NCI-H2029 treated with DMSO at 0.1 percent for 48 hours (cell line): ENCODE results near the gene ZFP62.

ENCODE experiments used
- DNase-seq: peaks from one replicate; lab custom pipeline; 2025; lab: John Stamatoyannopoulos, UW

Gene ZFP62

DNA sequence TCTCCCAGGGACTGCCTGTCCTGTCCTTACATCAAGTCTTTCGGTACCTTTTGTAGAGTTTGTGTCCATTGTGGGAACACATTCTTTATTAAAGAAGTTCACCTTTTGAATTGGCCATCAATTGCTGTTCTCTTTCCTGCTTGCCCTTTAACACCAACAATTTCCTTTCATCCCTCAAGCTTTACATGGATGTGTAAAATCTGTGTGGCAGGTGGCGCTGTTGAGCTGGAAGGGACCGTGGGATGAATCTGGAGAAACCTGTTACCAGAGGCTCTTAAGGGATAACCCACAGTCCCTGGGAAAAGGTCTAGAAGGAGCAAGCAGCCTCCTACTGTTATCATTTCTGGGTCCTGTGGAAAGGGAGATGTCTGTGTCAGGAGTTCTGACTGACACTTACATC lies 7.9 kb upstream of the ZFP62 start:
- peak; percentile 63 for DNase-seq

- no peak for DNase-seq
These were observed 5.9 kb upstream of the ZFP62 start for GRCh38 chr5:180866985-180867384.

DNA sequence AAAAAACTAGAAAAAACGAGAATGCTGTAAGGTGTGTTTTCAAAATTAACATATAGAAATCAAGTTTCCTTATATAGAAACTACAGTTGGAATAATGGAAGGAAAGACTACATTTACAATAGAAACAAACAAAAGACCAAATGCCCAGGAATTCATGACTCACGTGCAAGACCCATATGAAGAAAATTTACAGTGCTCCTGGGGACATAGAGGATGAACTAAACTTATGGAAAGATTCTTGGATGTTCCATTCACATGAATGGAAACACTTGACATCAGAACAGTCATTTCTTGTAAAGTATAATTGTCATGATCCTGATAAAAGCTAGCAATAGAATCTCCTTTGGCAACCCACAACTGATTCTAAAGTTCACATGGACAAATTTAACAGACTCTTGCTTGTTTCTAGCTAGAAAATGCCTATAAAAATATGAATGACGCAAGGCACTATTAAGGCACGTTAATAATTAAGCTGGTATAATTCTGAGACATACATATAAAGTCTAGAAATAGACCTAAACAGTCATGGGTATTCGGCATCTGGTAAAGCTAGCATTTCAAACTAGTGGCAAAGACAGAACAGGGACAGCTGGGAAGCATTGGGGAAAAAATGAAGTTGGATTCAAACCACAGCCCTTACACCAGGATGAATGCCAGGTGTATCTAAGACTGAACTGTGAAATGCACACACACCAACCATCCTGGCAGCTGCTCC lies 5.1 kb upstream of the ZFP62 start:
- no peak for DNase-seq

GRCh38 chr5:180862645-180863044 lies 1.6 kb upstream of the ZFP62 start:
- DNase-seq: no peak

GRCh38 chr5:180860273-180860886 lies 696 bp downstream of the ZFP62 start:
- peak; percentile 22 for DNase-seq

DNA sequence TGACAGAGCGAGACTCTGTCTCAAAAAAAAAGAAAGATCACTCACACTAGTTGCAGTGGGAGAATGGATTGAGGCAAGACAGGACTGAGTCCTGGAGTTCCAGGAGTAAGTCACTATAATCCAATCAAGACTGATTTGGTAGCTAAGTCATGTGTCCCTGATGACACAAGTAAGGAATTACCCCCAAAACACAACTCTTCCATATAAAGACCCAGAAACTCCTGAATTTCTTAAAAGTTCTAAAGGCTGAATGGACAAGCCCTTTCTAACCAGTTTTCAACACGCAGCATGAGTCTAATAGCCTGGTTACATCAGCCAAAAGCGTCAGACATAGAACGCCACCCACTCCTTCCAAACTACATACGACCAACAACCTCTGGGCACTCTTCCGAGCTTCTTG lies 2.5 kb downstream of the ZFP62 start:
- DNase-seq: no peak

DNA sequence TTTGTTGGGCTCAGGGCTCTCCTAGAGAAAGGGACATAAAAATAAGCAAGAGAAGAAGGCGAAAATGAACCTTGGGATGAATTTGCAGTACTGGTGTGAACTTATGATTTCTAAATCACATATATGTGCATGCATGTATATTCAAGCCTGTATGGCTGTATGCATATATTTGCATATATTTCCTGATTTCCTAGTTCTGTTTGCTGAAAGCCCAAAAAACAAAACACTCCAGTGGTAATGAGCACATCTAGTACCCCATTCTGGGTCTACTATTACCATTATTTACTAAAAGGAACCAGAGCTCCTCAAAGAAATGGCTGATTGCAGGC lies 7.3 kb downstream of the ZFP62 start:
- no peak for DNase-seq

- no peak for DNase-seq
These were observed 7.8 kb downstream of the ZFP62 start for GRCh38 chr5:180853121-180853847.

GRCh38 chr5:180852495-180852894 lies 8.6 kb downstream of the ZFP62 start:
- DNase-seq: no peak

- DNase-seq: no peak
These were observed 10.5 kb downstream of the ZFP62 start for GRCh38 chr5:180850434-180851078.

DNA sequence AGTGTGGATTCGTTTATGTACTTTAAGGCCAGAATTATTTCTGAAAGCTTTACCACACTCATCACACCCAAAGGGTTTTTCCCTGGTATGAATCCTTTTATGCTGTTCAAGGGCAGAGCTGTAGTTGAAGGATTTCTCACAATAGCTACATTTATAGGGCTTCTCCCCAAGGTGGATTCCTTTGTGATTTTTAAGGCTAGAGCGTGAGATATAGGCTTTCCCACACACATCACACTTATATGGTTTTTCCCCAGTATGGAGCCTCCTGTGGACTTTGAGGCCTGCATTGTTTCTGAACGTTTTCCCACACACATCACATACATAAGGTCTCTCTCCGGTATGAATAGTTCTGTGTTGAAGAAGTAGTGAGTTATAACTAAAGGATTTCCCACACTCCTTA lies 11.2 kb downstream of the ZFP62 start:
- DNase-seq: no peak

DNA sequence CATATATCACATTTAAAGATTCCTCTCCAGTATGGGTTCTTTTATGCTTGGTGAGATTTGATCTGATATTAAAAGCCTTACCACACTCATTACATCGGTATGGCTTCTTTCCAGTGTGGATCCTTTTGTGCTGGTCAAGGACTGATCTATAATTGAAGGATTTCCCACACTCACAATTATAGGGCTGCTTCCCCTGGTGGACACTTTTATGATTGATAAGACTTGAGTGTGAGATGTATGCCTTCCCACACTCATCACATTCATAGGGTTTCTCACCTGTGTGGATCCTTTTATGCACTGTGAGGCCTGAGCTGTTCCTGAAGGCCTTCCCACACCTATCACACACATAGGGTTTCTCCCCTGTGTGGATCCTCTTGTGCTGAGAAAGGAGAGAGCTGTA lies 12.2 kb downstream of the ZFP62 start:
- no peak for DNase-seq

GRCh38 chr5:180848265-180848664 lies 12.8 kb downstream of the ZFP62 start:
- DNase-seq: no peak

DNA sequence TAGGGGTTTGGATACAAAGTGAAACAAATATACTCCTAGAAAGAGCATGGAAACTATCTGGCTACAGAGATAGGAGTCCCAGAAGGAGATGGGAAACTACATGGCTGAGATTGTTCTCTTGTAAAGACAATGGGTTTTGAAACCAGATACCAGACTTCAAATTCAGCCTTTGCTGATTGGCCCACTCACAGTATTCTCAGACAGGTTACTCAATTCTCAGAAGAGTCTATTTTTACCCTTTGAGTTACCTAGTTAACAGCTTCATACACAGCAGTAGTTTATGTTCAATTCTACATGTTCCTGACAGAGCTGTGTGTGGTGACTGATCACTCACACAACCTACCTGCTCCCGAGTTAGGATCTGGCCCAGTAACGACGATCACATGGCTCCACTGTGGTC lies 14.1 kb downstream of the ZFP62 start:
- no peak for DNase-seq

GRCh38 chr5:180844858-180845257 lies 16.2 kb downstream of the ZFP62 start:
- no peak for DNase-seq

GRCh38 chr5:180844432-180844831 lies 16.6 kb downstream of the ZFP62 start:
- DNase-seq: no peak

DNA sequence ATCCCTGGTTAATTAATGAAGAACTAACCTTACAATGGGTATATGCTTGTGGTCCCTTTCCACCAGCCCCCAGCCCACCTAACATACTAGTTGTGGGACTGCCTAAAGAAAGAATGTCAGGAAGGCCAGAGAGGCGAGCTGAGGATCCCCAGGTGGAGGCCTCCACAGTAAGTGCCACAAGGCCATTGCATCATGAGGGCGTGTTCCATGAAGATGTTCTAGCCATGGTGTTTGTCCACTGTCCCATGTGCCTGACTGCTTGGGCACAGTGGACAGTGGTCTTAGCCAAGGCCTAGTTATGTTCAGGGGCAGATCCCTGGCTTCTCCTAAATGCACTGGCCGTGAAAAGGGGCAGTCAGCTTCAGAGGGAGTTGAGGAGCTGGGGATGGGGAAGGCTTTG lies 21.1 kb downstream of the ZFP62 start:
- no peak for DNase-seq

- DNase-seq: no peak
These were observed 21.8 kb downstream of the ZFP62 start for GRCh38 chr5:180839227-180839626.

GRCh38 chr5:180837478-180837877 lies 23.6 kb downstream of the ZFP62 start:
- DNase-seq: no peak

- DNase-seq: no peak
These were observed 28.4 kb downstream of the ZFP62 start for GRCh38 chr5:180832638-180833068.

DNA sequence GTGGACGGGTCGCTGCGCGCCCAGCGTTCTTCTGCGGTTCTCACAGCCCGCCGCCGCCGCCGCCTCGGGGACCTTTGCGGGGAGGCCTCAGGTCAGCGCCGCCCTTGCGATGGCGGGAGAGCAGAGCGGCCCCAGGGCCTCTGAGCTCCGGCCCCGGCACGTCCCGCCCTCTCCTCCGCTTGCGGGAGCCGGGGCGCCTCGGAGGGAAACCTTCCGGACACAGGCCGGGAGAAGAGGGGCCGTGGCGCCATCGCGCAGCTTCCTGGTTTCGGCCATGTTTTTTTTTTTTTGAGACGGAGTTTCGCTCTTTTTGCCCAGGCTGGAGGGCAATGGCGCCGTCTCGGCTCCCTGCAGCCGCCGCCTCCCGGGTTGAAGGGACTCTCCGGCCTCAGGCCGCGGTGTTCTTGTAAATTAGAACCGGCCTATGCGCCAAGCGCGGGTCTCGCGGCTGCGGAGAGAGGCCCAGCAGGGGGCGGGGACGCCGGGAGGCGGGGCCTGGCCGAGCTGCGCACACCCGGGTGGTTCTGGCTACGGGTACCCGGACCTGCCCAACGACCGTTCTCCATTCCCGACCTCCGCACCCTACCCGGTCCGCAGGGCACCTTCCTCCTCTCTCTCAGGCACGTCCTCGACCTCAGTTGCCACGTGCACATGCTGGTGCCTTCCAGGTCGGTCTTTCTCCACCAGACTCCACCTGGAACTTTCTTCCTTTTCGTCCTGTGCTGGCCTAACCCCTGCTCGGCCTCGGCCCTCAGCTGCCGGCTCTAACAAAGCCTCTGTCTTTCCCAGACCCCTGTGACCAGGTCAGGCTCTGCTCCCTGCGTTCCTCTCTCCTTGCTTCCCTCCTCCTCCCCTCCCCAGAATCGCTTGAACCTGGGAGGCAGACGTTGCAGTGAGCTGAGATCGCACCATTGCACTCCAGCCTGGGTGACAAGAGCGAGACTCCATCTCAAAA lies 29.7 kb downstream of the ZFP62 start:
- DNase-seq: peak; percentile 21
